NCI-H69 (cell line): ENCODE data around the gene ADGRF4.
"Not testable (repeated sequence)": the region's sequence is repeated elsewhere in the genome, so short reads cannot be mapped to it uniquely, and the experiment has no call there.

Source experiments
- DNase-seq: peaks from one replicate; lab custom pipeline; 2025; lab: John Stamatoyannopoulos, UW

Gene ADGRF4

DNA sequence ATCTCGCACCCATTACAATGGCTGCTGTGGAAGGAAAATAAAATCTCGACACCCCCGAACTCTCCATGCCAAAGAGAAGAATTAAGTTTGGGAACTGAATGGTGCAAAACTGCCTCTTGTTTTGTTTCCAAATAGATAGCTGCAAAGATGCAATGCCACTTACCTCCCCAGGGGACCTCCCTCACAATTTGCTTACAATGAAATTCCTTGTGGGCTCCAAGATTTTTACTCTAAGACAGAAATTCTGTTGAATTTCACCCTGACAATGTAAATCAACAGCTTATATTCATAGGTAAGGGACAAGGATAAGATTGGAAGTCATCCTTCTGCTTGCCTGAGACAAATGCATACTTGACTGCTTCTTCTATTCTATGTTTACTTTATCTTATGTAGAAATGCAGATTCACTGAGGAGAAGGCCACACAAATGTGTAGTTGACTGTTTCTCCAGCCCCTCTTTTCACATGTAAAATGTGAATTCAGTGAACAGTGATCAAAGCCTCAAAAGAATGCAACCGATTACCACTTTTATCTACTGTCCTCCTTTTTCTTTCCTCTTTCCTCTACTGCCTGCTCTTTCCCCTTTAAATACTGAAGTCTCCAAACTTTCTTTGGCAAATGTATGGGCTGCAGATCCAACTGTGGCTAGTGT lies 36.6 kb downstream of the ADGRF4 start:
- no peak for DNase-seq

GRCh38 chr6:47736083-47736700 lies 37.8 kb downstream of the ADGRF4 start:
- DNase-seq = no peak

DNA sequence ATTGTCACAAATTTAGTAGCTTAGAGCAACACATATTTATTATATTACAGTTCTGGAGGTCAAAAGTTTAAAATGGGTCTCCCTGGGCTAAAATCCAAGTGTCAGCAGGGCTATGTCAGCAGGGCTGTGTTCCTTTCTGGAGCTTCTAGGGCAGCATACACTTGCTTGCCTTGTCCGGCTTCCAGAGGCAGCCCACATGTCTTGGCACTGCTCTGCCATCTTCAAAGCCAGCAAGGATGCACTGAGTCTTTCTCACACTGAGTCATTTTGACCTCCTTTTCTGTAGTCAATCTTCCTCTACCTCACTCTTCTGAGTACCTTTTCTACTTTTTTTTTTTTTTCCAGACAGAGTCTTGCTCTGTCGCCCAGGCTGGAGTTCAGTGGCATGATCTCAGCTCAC lies 39.0 kb downstream of the ADGRF4 start:
- DNase-seq = no peak

DNA sequence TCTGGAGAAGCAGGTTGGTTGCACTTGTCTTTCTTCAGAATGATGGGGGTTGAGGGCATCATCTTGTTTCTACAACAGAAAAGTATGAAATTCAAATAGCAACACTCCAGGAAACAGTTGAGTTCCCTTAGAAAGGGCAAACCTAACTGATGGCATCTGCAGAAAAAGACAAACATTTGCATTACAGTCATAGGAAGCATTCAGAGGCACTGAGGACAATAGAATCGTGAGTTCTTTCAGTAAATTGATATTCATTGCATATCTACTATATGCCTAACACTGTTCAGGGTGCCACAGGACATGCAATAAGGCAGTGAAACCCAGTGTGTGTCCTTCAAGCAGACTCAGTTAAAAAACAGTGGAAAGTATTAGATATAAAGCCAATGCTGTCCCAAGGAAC lies 42.3 kb downstream of the ADGRF4 start:
- DNase-seq = no peak

GRCh38 chr6:47741807-47742206 lies 43.4 kb downstream of the ADGRF4 start:
- peak; percentile 32 for DNase-seq

- no peak for DNase-seq
Observed at GRCh38 chr6:47743744-47744143, 45.4 kb downstream of the ADGRF4 start.

GRCh38 chr6:47745269-47745668 lies 46.9 kb downstream of the ADGRF4 start:
- DNase-seq = not testable (repeated sequence)

GRCh38 chr6:47749757-47750156 lies 51.4 kb downstream of the ADGRF4 start:
- no peak for DNase-seq

DNA sequence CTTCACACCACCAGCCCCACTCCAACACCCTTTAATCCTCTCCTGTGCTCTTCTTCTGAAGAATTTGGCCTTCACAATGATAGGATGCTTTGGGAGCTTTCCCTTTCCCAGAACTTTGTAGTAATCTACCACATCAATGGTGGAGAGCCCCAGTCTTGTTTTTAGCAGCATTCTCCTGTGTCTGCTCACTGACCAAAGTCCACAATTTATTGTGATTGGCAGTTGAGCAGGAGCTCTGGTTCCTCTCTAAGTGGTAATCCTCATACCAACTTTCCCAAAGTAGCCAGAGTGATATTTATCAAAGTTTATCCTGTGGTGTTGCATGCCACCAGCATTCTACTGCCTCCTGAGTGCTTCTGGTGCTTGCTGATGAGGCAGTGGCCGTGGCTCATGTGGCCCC lies 54.4 kb downstream of the ADGRF4 start:
- no peak for DNase-seq

GRCh38 chr6:47759364-47759763 lies 61.0 kb downstream of the ADGRF4 start:
- DNase-seq = no peak

GRCh38 chr6:47762502-47762901 lies 64.1 kb downstream of the ADGRF4 start:
- no peak for DNase-seq

- no peak for DNase-seq
Observed at GRCh38 chr6:47766445-47766844, 68.1 kb downstream of the ADGRF4 start.

DNA sequence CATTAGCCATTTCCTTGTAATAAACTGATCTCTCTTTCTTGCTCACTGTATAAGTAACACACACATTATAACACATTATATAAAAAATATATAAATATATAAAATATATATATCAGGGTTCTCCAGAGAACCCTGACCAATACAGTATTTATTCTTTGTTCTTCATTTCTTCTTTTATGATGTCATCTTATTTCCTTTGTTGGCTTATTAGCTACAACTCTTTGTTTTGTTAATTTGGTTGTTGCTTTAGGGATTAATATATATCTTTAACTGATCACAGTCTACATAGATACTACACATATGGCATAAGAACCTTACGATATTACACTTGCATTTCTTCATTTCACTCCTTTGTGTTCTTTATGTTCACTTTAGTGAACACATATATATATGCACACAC lies 68.7 kb downstream of the ADGRF4 start:
- DNase-seq = no peak

GRCh38 chr6:47769982-47770381 lies 71.6 kb downstream of the ADGRF4 start:
- no peak for DNase-seq
